K562 (cell line): ENCODE data around the gene EPHA1. TPM values are rescaled to one million over a fixed set of nuclear protein-coding genes. Genes with fewer than 3 reads are reported as not detected.

Experiments used
- DLX4 ChIP-seq: fragments of 250-450 bp; sonication (Bioruptor Pico); IDR thresholded peaks from 2 replicates; pipeline ENCODE4 v1.6.1; 2021; ENCODE audit warnings: mild to moderate bottlenecking
- E2F3 ChIP-seq: fragments of 250-450 bp; sonication (Bioruptor Pico); IDR thresholded peaks from 2 replicates; pipeline ENCODE4 v1.4.0; 2020; ENCODE audit warnings: mild to moderate bottlenecking
- EWSR1 ChIP-seq: fragments of 450-650 bp; IDR thresholded peaks from 2 replicates; pipeline ENCODE4 v1.6.1; 2018; ENCODE audit warnings: borderline replicate concordance, mild to moderate bottlenecking, low read depth, moderate library complexity; ENCODE audit not compliant: partially characterized antibody
- GTF2E2 ChIP-seq: fragments of 200-800 bp; sonication (Bioruptor generic); IDR thresholded peaks from 2 replicates; pipeline ENCODE4 v1.6.1; 2016; ENCODE audit warnings: missing genetic modification characterization, missing compliant biosample characterization
- HMG20A ChIP-seq: fragments of 450-650 bp; formaldehyde crosslinking; conservative IDR thresholded peaks from 2 replicates; pipeline ENCODE4 v1.4.0; 2020; ENCODE audit warnings: mild to moderate bottlenecking, mixed read lengths
- HSF4 ChIP-seq: fragments of 250-450 bp; sonication (Bioruptor Pico); IDR thresholded peaks from 2 replicates; pipeline ENCODE4 v2.1.2; 2022; ENCODE audit warnings: mild to moderate bottlenecking, moderate library complexity, borderline replicate concordance
- KHSRP ChIP-seq: fragments of 450-650 bp; IDR thresholded peaks from 2 replicates; pipeline ENCODE4 v1.6.1; 2017
- MAFG ChIP-seq: fragments of 450-650 bp; conservative IDR thresholded peaks from 2 replicates; pipeline ENCODE4 v1.6.1; 2016; ENCODE audit warnings: missing genetic modification characterization, missing compliant biosample characterization
- MTA1 ChIP-seq: fragments of 450-650 bp; IDR thresholded peaks from 2 replicates; pipeline ENCODE4 v1.6.1; 2017; ENCODE audit warnings: borderline replicate concordance
- NCOA6 ChIP-seq: fragments of 450-650 bp; IDR thresholded peaks from 2 replicates; pipeline ENCODE4 v1.6.1; 2017; ENCODE audit warnings: mild to moderate bottlenecking
- PREB ChIP-seq: sonication (generic); formaldehyde crosslinking; IDR thresholded peaks from 2 replicates; pipeline ENCODE4 v1.8.1; 2023; ENCODE audit warnings: mild to moderate bottlenecking, missing genetic modification reagents
- RB1 ChIP-seq: fragments of 450-650 bp; IDR thresholded peaks from 2 replicates; pipeline ENCODE4 v1.6.1; 2017; ENCODE audit warnings: low read depth, mild to moderate bottlenecking
- RBM22 ChIP-seq: fragments of 200-400 bp; formaldehyde crosslinking; IDR thresholded peaks from 2 replicates; pipeline ENCODE4 v1.6.1; 2018; ENCODE audit warnings: low read length, low read depth; ENCODE audit not compliant: poor library complexity, severe bottlenecking
- RBM25 ChIP-seq: fragments of 200-400 bp; formaldehyde crosslinking; IDR thresholded peaks from 2 replicates; pipeline ENCODE4 v1.6.1; 2018; ENCODE audit warnings: low read length, low read depth, moderate library complexity; ENCODE audit not compliant: severe bottlenecking
- SMAD1 ChIP-seq: fragments of 150-350 bp; IDR thresholded peaks from 2 replicates; pipeline ENCODE4 v1.6.1; 2014; ENCODE audit warnings: low read length, low read depth; ENCODE audit not compliant: partially characterized antibody
- SMAD3 ChIP-seq: fragments of 450-650 bp; formaldehyde crosslinking; conservative IDR thresholded peaks from 2 replicates; pipeline ENCODE4 v1.4.0; 2020; ENCODE audit warnings: mild to moderate bottlenecking
- SMARCC2 ChIP-seq: fragments of 450-650 bp; IDR thresholded peaks from 2 replicates; pipeline ENCODE4 v1.6.1; 2017; ENCODE audit warnings: antibody characterized with exemption, moderate library complexity, mild to moderate bottlenecking, low read depth
- STAG1 ChIP-seq: sonication (generic); formaldehyde crosslinking; IDR thresholded peaks from 2 replicates; pipeline ENCODE4 v1.5.0; 2020; ENCODE audit warnings: missing genetic modification reagents, borderline replicate concordance
- TCFL5 ChIP-seq: fragments of 250-450 bp; sonication (Bioruptor Pico); conservative IDR thresholded peaks from 2 replicates; pipeline ENCODE4 v1.6.1; 2021; ENCODE audit warnings: mild to moderate bottlenecking, moderate library complexity, matching md5 sums
- WHSC1 ChIP-seq: IDR thresholded peaks from one replicate; pipeline ENCODE4 v1.6.1; 2012; ENCODE audit warnings: low read length, control low read depth, inconsistent platforms
- ZFP30 ChIP-seq: fragments of 250-450 bp; sonication (Bioruptor Pico); IDR thresholded peaks from 2 replicates; pipeline ENCODE4 v1.8.0; 2022; ENCODE audit warnings: moderate library complexity, mild to moderate bottlenecking, inconsistent platforms, borderline replicate concordance
- ZNF274 ChIP-seq: IDR thresholded peaks from 2 replicates; pipeline ENCODE4 v1.6.1; 2011; ENCODE audit warnings: low read depth, mild to moderate bottlenecking, low read length, moderate library complexity, borderline replicate concordance
- ZNF507 ChIP-seq: conservative IDR thresholded peaks from 2 replicates; pipeline ENCODE4 v1.6.1; 2017; ENCODE audit warnings: missing genetic modification characterization, missing compliant biosample characterization
- ZNF583 ChIP-seq: fragments of 250-450 bp; sonication (Bioruptor Pico); IDR thresholded peaks from 2 replicates; pipeline ENCODE4 v1.4.0; 2020
- polyA plus RNA-seq, 8 experiments: library from polyadenylated mRNA; depleted of rRNA in 4 of 8; stranded (reverse) in 5 of 8; unstranded in 3 of 8; fragments of >200 nt; fragmentation: Nextera tagmentation in 2 of 8; fragmentation: Illumina TruSeq in 1 of 8; extraction: Ambion mirVana in 2 of 8; extraction: Trizol in 1 of 8; gene quantifications; 2 replicates each; pipeline versions ENCODE4 v1.2.1 to v1.2.3, GENCODE V29; 2011 to 2014; ENCODE audit warnings: inconsistent platforms in 1 of 8, missing spikeins in 1 of 8
- total RNA-seq, 7 experiments: library from RNA; depleted of rRNA in 6 of 7; stranded (reverse); fragments of >200 nt in 6 of 7; fragmentation: Illumina TruSeq in 2 of 7; extraction: Trizol in 2 of 7; gene quantifications; 2 replicates each; pipeline versions ENCODE4 v1.2.1 to v1.2.3, GENCODE V29; 2011 to 2021; ENCODE audit warnings: low replicate concordance in 1 of 7
- TF ChIP-seq, protein P1 (sequence below): fragments of 250-450 bp; sonication (Bioruptor Pico); IDR thresholded peaks from 2 replicates; pipeline ENCODE4 v1.4.0; 2020; ENCODE audit warnings: mild to moderate bottlenecking

EPHA1 gene
- total and polyA plus RNA-seq, 9 of the 15 experiments (the other 6 are each of a cell fraction or from before 2014, with no cell fraction given): 0.22 to 0.57 (median 0.32) TPM; not detected in 6

DNA sequence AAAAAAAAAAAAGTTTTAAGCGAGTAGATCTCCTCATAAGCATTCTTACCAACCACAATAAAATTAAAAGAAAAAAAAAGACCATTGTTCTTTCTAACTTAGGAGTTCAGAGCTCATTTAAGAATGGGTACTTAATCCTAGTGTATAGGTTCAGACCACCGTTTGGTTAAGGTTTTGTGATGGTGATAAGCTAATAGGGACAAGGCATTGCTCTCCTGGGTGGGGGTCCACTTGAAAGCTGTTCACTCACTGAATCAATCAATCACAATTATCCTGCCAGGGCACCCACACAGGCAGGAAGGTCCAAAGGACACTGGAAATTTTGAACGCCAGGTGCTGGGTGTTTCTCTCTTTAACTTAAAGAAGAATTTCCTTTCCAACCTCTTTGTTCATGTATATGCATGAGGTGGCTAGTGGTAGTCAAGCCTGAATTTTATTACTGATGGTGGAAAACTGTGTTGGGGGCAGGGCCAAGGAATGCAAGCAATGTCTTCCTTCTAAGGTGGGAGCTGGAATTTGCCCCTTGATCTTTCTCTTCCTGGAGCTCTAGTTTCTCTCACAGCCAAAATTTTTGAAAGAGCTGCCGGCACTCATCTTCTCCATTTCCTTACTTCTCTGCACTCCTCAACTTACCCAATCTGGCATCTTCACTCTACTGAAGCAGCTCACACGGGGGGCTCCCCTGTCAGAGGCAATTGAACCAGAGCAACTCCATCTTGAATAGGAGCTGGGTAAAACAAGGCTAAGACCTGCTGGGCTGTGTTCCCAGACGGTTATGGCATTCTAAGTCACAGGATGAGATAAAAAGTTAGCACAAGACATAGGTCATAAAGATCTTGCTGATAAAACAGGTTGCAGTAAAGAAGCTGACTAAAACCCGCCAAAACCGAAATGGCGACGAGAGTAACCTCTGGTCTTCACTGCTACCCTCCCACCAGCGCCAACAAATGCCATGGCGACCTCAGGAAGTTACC lies 38.7 kb downstream of the EPHA1 start (continued):
- no peak for TF ChIP-seq RBM25
- TF ChIP-seq, protein P1, sequence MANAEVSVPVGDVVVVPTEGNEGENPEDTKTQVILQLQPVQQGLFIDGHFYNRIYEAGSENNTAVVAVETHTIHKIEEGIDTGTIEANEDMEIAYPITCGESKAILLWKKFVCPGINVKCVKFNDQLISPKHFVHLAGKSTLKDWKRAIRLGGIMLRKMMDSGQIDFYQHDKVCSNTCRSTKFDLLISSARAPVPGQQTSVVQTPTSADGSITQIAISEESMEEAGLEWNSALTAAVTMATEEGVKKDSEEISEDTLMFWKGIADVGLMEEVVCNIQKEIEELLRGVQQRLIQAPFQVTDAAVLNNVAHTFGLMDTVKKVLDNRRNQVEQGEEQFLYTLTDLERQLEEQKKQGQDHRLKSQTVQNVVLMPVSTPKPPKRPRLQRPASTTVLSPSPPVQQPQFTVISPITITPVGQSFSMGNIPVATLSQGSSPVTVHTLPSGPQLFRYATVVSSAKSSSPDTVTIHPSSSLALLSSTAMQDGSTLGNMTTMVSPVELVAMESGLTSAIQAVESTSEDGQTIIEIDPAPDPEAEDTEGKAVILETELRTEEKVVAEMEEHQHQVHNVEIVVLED (CRISPR knock-in tag): peak; percentile 91
- peak; percentile 99 for TF ChIP-seq SMAD3 (CRISPR knock-in tag)
- no peak for TF ChIP-seq RB1
- TF ChIP-seq STAG1: no peak
- TF ChIP-seq KHSRP: no peak
- TF ChIP-seq WHSC1: no peak
- TF ChIP-seq ZNF583 (CRISPR knock-in tag): peak; percentile 100
- peak; percentile 51 for TF ChIP-seq MAFG (tag)
- peak; percentile 97 for TF ChIP-seq TCFL5 (CRISPR knock-in tag)
- no peak for TF ChIP-seq RBM22
- peak; percentile 86; the same call in 1 of the 2 replicates for TF ChIP-seq HMG20A (CRISPR knock-in tag)
- TF ChIP-seq HSF4 (CRISPR knock-in tag): peak; percentile 89; the same call in 1 of the 2 replicates
- no peak for TF ChIP-seq MTA1
- no peak for TF ChIP-seq SMARCC2
- peak; percentile 98 for TF ChIP-seq E2F3 (CRISPR knock-in tag)
- no peak for TF ChIP-seq EWSR1
- no peak for TF ChIP-seq SMAD1
- no peak for TF ChIP-seq NCOA6
- peak; percentile 38; the same call in 1 of the 2 replicates for TF ChIP-seq DLX4
- no peak for TF ChIP-seq PREB
- TF ChIP-seq ZNF274: no peak
- no peak for TF ChIP-seq ZFP30 (CRISPR knock-in tag)
- peak; percentile 52 for TF ChIP-seq ZNF507 (tag)
- no peak for TF ChIP-seq GTF2E2 (tag)
